Suppressor macrophage treated with lipopolysaccharide for 1 hour (primary cell): ENCODE results near the gene HNF4A.
A peak's percentile ranks its signal among the peaks of the same experiment; 100 is the strongest.
"Not testable (repeated sequence)": the region's sequence is repeated elsewhere in the genome, so short reads cannot be mapped to it uniquely, and the experiment has no call there.

Experiments
- DNase-seq, 3 donors: peaks; one replicate each; pipeline ENCODE4 v3.0.0-alpha.2; 2020 to 2022

Gene HNF4A

DNA sequence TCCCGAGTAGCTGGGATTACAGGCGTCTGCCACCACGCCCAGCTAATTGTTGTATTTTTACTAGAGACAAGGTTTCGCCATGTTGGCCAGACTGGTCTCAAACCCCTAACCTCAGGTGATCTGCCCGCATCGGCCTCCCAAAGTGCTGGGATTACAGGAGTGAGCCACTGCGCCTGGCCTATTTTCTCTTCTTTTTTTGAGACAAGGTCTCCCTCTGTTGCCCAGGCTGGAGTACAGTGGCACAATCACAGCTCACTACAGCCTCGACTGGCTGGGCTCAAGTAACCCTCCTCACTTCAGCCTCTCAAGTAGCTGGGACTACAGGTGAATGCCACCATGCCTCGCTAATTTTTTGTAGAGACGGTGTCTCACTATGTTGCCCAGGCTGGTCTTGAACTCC lies 9.6 kb upstream of the HNF4A start:
- DNase-seq = not testable (repeated sequence)

DNA sequence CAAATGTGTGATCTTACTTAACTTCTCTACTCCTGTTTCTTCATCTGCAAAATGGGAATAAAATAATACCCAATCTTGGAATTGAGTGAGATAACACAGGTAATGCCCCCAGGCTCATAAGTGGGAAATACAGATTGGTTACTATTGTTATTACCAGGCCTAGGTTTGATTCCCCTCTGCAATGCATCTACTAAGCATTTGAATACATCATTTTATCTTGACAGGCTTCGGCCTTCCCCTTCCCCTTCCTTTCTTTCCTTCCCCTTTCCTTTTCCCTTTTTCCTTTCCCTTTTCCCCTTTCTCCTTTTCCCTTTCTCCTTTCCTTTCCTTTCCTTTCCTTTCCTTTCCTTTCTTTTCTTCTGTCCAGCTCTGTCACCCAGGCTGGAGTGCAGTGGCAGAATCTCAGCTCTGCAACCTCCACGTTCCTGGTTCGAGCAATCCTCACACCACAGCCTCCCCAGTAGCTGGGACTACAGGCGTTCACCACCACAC lies 7.3 kb upstream of the HNF4A start:
- DNase-seq = no peak

DNA sequence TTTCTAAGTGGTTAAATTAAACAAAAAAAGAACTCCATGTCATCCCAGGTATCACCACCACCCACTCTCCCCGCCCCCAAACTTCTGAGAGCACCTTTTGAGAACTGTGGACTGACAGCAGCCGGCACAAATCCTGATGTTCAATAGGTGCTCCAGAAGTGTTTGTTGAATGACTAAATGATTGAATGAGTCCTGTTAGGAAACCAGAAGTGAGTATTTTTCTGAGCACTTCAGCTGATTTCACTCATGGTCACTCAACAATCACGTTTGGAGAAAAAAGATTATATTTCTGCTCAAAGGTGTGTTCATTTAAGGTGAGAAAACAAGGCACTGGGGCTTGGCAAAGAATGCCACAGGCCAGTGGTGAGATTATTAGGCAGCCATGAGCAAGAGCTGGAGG lies 6.2 kb upstream of the HNF4A start:
- no peak for DNase-seq

DNA sequence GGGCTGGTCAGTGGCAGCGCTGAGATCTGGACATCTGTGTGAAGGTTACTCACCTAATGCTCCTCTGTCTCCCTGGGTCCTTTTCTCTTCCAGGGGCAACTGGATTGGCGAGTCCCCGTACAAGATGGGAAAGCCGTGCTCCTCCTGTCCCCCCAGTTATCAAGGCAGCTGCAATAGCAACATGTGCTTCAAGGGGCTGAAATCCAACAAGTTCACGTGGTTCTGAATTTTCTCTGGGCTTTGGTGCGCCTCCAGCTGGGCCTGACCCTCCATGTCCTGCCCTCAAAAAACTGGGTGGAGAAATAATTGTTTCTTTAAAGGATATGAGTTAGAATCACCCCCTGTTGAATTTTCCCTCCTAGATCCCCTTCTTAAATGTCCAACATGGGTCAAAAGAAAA lies 4.9 kb upstream of the HNF4A start:
- DNase-seq = no peak

DNA sequence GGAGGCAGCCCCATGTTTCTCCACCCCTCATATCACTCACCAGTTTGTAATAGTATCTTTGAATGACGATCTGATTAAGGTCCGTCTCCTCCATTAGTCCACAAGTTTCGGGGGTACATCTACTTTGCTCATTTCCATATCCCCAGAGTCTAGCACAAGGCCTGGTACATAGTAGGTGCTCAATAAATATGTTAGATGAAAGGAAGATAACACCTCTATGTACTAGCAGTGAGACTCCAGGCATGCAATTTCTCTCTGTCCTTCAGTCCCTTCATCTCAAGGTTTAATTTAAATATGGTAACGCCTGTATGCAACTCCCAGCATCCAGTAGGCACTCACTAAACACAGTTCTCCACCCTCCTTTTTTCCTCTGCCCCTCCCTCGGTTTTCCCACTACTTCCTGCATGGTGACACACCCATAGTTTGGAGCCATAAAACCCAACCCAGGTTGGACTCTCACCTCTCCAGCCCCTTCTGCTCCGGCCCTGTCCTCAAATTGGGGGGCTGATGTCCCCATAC lies 461 bp upstream of the HNF4A start:
- DNase-seq = no peak

DNA sequence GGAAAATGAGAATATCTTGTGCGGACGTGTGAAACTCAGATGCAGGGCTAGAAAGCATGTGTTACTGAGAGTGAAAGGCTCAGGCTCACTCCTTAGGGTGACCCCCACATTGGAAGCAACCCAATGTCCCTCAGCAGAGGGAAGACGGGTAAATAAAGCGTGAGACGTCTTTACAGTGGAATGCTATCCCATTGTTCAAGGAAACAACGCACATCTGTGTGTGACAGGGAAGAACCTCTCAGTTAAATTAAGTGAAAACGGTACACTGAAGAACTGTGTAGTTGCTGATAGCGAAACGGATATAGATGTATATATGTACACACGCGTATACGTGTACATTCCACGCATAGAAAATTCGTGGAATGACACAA lies 839 bp downstream of the HNF4A start:
- no peak for DNase-seq

DNA sequence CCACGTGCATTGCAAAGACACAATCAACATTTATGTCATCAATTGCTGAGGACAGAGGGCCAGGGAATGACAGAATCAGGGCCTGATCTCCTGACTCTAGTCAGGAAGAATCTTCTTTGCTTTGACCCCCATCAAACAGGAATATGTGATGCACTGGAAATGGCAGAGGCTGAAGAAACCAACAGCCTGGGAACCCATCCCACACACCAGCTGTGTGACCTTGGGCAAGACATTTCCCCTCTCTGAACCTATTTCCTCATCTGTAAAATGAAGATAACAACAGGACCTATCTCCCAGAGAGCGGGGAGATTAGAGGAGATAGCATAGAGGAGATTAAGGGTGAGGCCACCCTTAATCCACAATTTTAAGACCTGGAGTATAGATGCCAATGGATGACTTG lies 1.5 kb downstream of the HNF4A start:
- no peak for DNase-seq

DNA sequence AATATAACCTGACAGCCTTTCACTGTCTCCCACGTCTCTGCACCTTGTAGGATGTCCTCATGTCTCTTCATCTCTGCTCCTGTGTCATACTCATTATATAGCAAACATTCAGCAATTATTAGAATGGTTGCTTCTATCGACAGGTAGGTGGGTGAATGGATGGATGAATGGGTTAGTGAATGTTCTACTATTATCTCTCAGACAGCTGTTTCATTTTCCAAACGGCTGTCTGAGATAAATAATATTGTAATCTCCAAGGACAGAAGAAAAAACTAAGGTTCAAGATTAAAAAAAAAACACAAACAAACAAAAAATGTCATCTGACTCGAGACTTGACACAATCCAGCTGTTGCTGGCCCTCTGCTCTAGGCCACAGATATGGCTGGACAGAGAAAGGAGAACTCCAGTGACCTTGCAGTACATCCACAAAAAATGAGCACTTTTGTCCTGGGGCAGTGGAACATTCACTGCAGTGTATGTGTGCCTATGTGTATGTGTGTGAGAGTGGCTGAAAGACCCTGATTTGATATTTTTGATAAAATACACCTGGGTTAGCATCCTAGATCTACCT lies 2.1 kb downstream of the HNF4A start:
- DNase-seq = no peak

DNA sequence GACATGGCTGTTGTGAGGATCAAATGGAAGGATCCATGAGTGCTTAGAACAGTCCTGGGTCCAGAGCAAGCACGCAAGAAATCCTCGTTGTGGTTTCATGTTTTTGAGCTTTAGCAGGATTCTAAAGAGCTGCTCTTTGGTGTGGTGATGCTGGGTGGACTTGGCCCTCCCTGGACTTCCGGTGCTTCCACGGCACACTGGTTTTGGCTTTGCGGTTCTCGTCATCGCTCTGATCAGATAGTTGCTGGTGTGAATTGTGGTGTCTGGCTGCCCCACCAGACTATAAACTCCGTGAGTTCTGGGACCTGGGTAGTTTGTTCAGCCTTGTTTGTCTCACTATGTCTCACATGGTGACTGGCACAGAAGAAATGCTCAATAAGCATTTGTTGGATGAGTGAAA lies 3.3 kb downstream of the HNF4A start:
- DNase-seq = no peak

DNA sequence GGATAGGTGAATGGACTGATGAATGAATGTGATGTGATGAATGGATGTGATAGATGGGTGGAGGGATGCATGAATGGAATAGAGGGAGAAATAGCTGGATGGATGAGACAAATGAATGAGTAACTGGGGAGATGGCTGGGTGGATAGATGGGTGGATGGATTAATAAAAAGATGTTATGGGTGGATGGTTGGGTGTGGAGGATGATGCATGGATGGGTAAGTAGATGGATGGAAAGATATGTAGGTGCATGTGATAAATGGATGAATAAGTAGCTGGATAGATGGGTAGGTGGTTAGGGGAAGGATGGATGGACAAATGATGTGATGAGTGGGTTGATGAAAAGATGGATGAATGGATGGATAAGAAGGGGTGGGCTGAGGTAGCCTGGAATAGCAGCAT lies 4.7 kb downstream of the HNF4A start:
- no peak for DNase-seq

DNA sequence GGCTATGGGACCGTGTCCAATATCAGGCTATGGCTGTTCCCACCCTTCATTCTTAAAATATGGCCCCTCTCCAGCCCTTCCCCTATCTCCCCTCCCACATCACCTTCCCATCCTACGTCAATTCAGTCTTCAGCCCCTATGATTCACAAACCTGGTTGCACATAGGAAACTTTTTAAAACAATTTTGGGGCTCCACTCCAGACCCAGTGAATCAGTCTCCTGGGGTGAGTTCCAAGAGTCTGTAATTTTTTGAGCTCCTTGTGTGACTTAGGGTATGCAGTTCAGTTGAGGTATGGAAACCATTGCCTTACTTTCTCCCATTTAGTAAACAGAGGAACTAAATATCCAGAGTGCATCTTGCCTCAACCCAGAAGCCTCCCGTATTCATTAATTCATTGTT lies 5.5 kb downstream of the HNF4A start:
- no peak for DNase-seq

DNA sequence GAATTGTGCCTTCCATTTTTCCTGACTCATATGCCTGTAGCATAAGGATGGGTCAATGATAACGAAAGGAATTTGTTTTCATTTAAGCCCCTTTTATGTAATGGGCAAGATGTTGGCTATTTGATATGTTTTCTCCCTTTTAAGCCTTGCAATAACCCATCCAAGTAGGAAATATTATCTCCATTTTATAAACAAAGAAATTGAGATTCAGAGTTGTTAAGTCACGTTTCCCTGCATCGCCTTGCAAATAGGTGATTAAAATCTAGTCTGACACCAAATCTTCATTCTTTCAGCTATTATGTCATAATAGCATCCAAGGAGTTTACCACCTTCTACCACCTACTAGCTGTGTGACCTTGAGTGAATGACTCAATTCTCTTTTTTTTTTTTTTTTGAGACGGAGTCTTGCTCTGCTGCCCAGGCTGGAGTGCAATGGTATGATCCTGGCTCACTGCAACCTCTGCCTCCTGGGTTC lies 7.0 kb downstream of the HNF4A start:
- no peak for DNase-seq

DNA sequence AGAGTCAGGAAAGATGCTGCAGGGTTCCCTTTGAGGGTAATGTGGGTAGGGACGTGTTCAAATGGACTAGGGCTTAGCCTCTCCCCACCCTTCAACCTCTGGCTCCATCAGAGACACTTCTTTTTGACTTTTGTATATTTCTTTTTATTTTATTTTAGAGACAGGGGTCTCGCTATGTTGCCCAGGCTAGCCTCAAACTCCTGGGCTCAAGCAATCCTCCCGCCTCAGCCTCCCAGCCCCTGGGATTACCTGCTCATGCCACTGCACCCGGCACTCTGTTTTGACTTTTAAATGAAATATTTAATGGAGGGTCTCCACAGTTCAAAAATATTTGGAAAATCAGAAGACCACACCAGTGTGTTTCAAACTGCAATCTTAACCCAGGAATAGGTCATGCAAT lies 8.6 kb downstream of the HNF4A start:
- DNase-seq = no peak

DNA sequence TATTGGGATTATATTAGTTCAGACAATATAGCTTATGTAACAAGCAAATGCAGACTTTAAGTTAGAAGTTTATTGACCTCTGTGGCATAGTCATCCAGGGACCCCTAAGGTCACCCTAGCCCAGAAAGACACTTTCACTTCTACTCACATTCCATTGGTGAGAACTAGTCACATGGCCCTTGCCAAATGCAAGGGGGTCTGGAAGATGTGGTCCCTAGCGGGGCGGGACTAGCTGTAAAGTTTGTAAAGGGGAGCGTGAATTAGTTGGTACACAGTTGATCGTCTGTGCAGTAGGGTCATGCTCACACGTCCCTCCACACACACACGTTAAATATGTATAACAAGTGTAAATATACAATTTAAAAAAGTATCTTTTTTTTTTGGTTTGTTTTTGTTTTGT lies 9.3 kb downstream of the HNF4A start:
- no peak for DNase-seq

DNA sequence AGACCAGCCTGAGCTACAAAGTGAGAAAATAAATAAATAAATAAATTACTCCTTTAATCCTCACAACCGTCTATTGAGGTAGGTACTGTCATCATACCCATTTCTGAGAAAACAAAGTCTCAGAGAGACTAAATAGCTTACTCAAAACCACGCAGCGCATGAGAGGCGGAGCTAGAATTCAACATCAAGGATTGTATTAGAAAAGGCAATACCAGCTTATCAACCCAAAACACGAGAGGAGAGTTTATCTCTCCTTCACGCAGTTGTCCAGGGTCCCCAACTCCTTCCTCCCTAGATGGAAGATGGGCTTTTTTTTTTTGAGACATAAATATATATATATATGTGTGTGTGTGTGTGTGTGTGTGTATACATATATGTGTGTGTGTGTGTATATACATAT lies 12.2 kb downstream of the HNF4A start:
- no peak for DNase-seq

DNA sequence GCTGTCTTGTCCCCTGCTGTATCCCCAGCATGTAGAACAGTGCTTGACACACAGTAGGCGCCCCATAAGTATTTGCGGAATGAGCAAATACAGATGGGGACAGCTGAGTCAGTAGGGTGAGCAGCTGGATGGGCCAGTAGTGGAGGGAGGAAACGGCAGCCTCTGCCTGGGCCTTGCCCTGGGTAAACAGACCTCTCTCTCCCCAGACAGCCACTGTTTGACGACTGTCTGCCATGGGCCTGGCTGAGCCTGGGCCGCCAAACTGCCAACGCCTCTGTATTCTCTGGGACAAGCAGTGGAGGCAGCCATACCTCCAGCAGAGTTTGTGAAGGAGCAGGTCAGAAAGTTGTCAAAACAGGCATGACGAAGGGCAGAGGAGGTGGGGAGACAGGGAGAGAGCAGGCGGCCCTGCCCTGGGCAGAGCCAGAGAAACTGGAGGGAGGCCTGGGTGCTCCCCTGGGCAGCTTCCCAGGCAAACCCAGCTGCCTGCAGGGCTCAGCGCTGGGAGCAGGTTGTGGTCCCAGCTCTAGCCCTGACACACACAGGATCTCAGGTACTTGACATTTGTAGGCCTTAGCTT lies 15.2 kb downstream of the HNF4A start:
- DNase-seq = no peak

DNA sequence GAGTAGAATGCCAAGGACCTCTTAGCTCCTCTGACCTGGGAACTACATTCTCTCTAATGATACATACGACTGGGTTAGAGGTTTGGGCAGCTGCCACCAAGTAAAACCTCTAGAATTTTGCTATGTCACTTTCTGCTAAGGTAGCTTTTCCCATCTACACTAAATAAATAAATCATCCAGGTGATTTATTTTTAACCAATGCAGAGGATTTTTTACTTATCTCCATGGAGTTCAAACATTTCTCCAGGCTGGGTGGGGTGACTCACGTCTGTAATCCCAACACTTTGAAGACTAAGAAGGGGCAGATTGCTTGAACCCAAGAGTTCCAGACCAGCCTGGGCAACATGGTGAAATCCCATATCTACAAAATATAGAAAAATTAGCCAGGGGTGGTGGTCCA lies 27.1 kb downstream of the HNF4A start:
- DNase-seq = no peak

DNA sequence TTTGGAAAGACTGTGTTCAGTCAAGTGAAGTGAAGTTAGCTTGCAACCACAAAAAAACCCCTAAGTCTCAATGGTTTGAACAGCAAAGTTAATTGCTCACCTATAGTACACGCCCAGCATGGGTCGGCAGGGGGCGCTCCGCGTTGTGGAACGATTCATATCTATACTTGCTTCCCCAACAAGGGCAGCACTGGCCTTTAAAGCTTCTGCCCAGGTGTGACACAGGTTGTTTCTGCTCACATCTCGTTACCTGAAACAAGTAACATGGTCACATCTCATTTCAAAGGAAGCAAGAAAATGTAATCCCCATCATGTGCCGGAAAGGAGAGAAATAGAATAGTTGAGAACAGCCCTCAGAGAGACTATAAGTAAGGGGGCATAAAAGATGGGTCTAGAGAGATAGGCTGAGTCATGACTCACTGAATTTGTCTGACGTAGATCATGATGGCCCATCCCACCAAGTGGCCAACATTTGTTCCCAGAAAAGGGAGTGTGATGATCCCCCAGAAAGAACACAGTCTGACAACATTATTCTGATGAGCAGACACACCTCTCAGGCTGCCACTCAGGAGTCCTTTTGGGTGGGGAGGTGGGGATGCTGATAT lies 29.0 kb downstream of the HNF4A start:
- DNase-seq = peak; percentile 82 to 91 (median 84)

DNA sequence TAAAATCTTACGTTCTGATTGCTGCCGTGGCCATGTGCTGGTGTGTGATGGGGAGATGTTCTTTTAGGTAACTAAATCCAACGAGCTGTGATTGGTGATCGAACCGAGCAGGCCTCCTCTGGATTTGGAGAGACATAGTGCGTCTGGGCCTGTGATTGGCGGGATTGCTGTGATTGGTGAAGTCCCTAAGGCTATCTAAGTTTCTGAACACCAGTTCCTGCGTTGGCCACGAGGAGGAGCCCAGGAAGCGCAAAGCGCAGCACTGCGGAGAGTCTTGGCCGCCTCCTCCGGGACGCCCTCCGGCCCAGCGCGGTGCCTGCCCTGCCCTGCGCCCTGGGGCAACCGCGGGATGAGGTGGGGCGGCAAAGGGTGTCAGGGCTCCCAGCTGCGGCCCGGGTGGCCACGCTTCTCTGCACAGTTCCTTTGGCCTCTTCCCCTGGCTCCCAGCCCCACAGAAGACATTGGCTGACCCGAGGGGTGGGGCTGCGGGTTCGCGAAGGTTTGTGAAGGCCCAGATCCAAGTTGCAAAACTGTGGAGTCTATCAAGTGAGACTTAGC lies 33.0 kb downstream of the HNF4A start:
- DNase-seq = peak; percentile 78 to 86 (median 85)

DNA sequence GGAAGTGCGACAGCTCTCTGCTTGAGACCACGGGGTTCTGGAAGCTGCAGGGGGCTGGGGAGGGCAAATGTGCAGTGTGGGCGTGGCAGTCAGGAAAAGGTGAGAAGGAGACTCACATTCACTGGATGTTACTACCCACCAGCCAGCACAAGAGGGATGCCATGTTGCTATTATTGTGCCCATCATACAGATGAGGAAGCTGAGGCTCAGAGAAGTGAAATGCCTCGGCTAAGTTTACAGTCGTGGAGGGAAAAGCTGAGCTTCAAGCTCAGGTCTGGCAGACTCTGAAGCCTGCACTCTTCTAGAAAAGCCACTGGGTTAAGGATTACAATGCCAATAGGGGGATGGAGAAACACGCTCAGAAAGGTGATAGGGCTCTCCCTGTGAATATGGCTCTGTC lies 34.4 kb downstream of the HNF4A start:
- DNase-seq = no peak

DNA sequence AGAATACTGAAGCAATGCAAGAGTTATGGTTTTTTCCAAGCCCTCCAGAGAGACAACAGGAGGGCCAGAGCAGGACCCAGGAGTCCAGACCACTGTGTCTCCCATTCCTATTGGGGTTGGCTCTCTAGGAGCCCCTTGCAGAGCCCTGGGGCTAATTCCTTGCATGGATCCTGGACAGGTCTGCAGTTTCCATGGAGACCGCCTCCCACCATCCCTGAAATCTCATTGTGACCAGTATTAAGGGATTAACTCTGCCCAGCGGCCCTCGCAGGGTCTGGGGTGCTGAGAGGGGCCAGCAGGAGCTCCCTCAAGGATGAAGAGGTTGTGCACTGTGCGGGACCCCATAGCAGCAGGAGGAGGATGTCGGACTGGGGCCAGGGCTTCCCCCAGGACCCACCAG lies 34.8 kb downstream of the HNF4A start:
- no peak for DNase-seq

DNA sequence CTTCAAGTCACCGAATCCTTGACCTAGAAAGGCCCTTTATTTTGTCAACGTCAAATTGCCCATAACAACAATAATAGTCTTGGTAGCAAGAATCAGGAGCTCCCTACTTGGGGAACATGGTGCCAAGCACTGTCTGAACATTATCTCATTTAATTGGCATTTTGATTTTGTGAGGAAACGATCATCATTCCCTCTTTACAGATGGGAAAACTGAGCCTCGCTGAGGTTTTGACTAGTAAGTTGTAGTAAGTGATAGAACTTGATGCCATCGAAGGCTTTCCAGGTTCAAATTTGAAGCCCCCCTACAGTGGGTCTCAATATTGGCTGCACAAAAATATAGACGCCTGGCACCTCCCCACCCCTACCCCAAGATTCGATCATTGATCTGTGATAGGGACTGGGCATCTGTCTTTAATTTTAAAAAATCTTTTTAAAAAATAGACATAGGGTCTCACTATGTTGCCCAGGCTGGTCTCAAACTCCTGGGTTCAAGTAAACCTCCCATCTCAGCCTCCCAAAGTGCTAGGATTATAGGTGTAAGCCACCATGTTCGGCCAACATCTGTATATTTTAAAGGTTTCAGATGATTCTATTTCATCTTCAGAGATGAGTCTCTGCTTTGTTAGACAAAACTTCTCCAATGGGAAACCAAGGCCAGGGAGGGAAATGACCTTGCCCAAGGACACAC lies 36.7 kb downstream of the HNF4A start:
- DNase-seq = no peak

DNA sequence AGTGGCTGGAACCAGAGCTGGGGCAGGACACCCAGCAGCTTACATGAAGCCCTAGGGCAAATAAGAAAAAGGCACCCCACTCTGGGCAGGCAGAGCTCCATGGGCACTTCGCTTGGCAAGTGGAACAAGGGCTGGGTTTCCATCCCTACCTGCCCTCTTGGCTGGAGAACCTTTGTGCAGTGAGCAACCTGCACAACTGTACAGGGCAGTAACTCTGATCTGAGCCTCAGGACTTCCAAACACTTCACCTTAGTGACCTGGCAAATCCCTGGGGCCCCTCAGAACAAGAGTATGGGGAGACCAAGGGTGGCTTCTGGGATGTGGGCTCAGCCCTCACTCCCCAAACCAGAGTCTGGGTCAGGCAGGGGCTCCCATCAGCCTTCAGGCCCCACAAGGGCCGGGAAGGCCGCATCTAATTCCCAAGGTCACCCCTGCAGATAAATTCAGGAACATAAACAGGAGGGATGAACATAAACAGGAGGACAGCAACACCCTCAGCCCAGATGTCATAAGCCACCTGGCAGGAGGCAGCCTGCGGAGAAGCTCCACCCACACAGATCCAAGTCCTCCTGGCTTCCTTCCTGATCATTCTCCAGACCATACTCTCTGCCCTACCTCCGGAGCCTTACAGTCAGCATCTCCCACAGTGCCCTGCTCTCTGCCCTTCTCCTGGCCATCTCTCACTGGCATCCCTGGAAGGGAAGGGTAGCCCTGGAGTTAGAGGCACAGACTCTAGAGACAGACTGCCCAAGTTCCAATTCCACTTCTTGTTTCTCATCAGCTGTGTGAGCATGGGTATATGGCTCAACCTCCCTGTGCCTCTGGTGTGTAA lies 37.5 kb downstream of the HNF4A start:
- DNase-seq = no peak
